SK-N-MC (cell line): ENCODE measurements around the gene KRT15.

Source experiments
- DNase-seq: peaks from one replicate; pipeline ENCODE4 v3.0.0-alpha.2; 2011; ENCODE audit warnings: low read depth, low spot score
- H3K27ac ChIP-seq: fragments of 200-600 bp; sonication (generic); 2 replicates; pipeline ENCODE4 v1.5.1; 2016; ENCODE audit warnings: mixed run types
- H3K36me3 ChIP-seq: fragments of 200-600 bp; sonication (generic); 2 replicates; pipeline ENCODE4 v1.6.1; 2017; ENCODE audit warnings: antibody characterized with exemption, low read length, mixed read lengths; ENCODE audit not compliant: insufficient read depth
- H3K4me3 ChIP-seq: fragments of 200-600 bp; sonication (generic); 2 replicates; pipeline ENCODE4 v1.5.1; 2016
- H3K9ac ChIP-seq: fragments of 200-600 bp; sonication (generic); 2 replicates; pipeline ENCODE4 v1.8.0; 2017; ENCODE audit warnings: mixed run types, mixed read lengths; ENCODE audit not compliant: insufficient read length
- H3K9me3 ChIP-seq: fragments of 200-600 bp; sonication (generic); 2 replicates; pipeline ENCODE4 v1.6.1; 2017; ENCODE audit warnings: low read depth, mild to moderate bottlenecking, antibody characterized with exemption, low read length, moderate library complexity, mixed read lengths
- EZH2 ChIP-seq: fragments of 200-600 bp; sonication (generic); IDR thresholded peaks from one replicate; pipeline ENCODE4 v1.6.1; 2017; ENCODE audit warnings: antibody characterized with exemption
- FOXP2 ChIP-seq: optimal IDR thresholded peaks from 2 replicates; pipeline ENCODE3; 2011; ENCODE audit warnings: mild to moderate bottlenecking, moderate library complexity; ENCODE audit not compliant: insufficient read depth; ENCODE audit errors: extremely low read length, control extremely low read depth
- POLR2AphosphoS5 ChIP-seq: IDR thresholded peaks from 2 replicates; pipeline ENCODE4 v1.6.1; 2012; ENCODE audit warnings: mild to moderate bottlenecking, low read depth, low read length, borderline replicate concordance

The KRT15 gene

GRCh38 chr17:41540921-41541625 lies 22.4 kb upstream of the KRT15 start:
- Histone ChIP-seq H3K27ac (no peak overlapping the region), H3K9ac (no peak overlapping the region), H3K9me3 (no peaks in the 10 kb centered on the region), H3K36me3 (no peaks in the 10 kb centered on the region), H3K4me3 (no peak overlapping the region)
- no peak for DNase-seq
- TF ChIP-seq POLR2AphosphoS5 (no peak), EZH2 (no peak), FOXP2 (no peak)

GRCh38 chr17:41539979-41540701 lies 21.4 kb upstream of the KRT15 start:
- DNase-seq = no peak
- H3K27ac ChIP-seq = no peak overlapping the region
- no peaks in the 10 kb centered on the region for H3K9me3 ChIP-seq
- TF ChIP-seq EZH2 = no peak
- no peak for TF ChIP-seq POLR2AphosphoS5
- TF ChIP-seq FOXP2 = no peak
- no peak overlapping the region for H3K4me3 ChIP-seq
- no peaks in the 10 kb centered on the region for H3K36me3 ChIP-seq
- no peak overlapping the region for H3K9ac ChIP-seq

- H3K36me3 ChIP-seq = no peaks in the 10 kb centered on the region
- no peaks in the 10 kb centered on the region for H3K9me3 ChIP-seq
- no peak for DNase-seq
- no peak overlapping the region for H3K27ac ChIP-seq
- no peak for TF ChIP-seq FOXP2
- no peak overlapping the region for H3K4me3 ChIP-seq
- no peak overlapping the region for H3K9ac ChIP-seq
Measured at GRCh38 chr17:41539071-41539492, 20.4 kb upstream of the KRT15 start.

- no peak for DNase-seq
- H3K36me3 ChIP-seq = no peaks in the 10 kb centered on the region
- no peak for TF ChIP-seq EZH2
- TF ChIP-seq FOXP2 = no peak
- no peak for TF ChIP-seq POLR2AphosphoS5
- no peak overlapping the region for H3K9ac ChIP-seq
- H3K27ac ChIP-seq = no peak overlapping the region
- no peak overlapping the region for H3K4me3 ChIP-seq
- H3K9me3 ChIP-seq = no peaks in the 10 kb centered on the region
Measured at GRCh38 chr17:41538565-41538991, 19.9 kb upstream of the KRT15 start.

- Histone ChIP-seq H3K36me3 (no peaks in the 10 kb centered on the region), H3K4me3 (no peak overlapping the region), H3K27ac (no peak overlapping the region), H3K9ac (no peak overlapping the region), H3K9me3 (no peaks in the 10 kb centered on the region)
- TF ChIP-seq FOXP2 (no peak), POLR2AphosphoS5 (no peak), EZH2 (no peak)
- DNase-seq = no peak
Measured at GRCh38 chr17:41537990-41538389, 19.3 kb upstream of the KRT15 start.

GRCh38 chr17:41537614-41537954 lies 18.9 kb upstream of the KRT15 start:
- H3K27ac ChIP-seq = no peak overlapping the region
- DNase-seq = no peak
- no peak overlapping the region for H3K4me3 ChIP-seq
- no peak for TF ChIP-seq FOXP2
- TF ChIP-seq EZH2 = no peak
- no peak for TF ChIP-seq POLR2AphosphoS5
- H3K9me3 ChIP-seq = no peaks in the 10 kb centered on the region
- H3K36me3 ChIP-seq = no peaks in the 10 kb centered on the region
- no peak overlapping the region for H3K9ac ChIP-seq

GRCh38 chr17:41536741-41537613 lies 18.3 kb upstream of the KRT15 start:
- TF ChIP-seq EZH2 = no peak
- TF ChIP-seq POLR2AphosphoS5 = no peak
- TF ChIP-seq FOXP2 = no peak
- H3K27ac ChIP-seq = no peak overlapping the region
- no peaks in the 10 kb centered on the region for H3K36me3 ChIP-seq
- DNase-seq = no peak
- H3K9me3 ChIP-seq = no peaks in the 10 kb centered on the region
- H3K4me3 ChIP-seq = no peak overlapping the region
- no peak overlapping the region for H3K9ac ChIP-seq

GRCh38 chr17:41535764-41536481 lies 17.2 kb upstream of the KRT15 start:
- TF ChIP-seq EZH2 (no peak), POLR2AphosphoS5 (no peak), FOXP2 (no peak)
- H3K36me3 ChIP-seq = no peaks in the 10 kb centered on the region
- no peak overlapping the region for H3K4me3 ChIP-seq
- no peak overlapping the region for H3K27ac ChIP-seq
- no peaks in the 10 kb centered on the region for H3K9me3 ChIP-seq
- no peak overlapping the region for H3K9ac ChIP-seq
- no peak for DNase-seq
